GM23338 (cell line): Measurements from ENCODE around the gene LURAP1L. TPM values are rescaled to one million over a fixed set of nuclear protein-coding genes. Genes with fewer than 3 reads are reported as not detected.
A peak's percentile ranks its signal among the peaks of the same experiment; 100 is the strongest.

Experiments
- ATAC-seq: fragments of 200-7000 bp; cut with Tn5 transposase; 3 replicates; pipeline ENCODE4 v1.9.1; 2020
- DNase-seq: peaks from one replicate; pipeline ENCODE4 v3.0.0-alpha.2; 2015; ENCODE audit warnings: low spot score
- H2AFZ ChIP-seq: fragments of 200-600 bp; sonication (generic); 2 replicates; pipeline ENCODE4 v1.8.0; 2016; ENCODE audit warnings: antibody characterized with exemption, mild to moderate bottlenecking, moderate library complexity
- H3F3A ChIP-seq: fragments of 200-600 bp; sonication (generic); replicated peaks from 2 replicates; pipeline ENCODE4 v1.8.0; 2017; ENCODE audit warnings: antibody characterized with exemption, mixed run types, low read depth
- H3K27ac ChIP-seq: fragments of 200-600 bp; sonication (generic); 2 replicates; pipeline ENCODE4 v1.6.1; 2016; ENCODE audit warnings: low read depth
- H3K27me3 ChIP-seq: fragments of 200-600 bp; sonication (generic); 2 replicates; pipeline ENCODE4 v1.8.0; 2016; ENCODE audit warnings: mild to moderate bottlenecking, mixed run types, moderate library complexity; ENCODE audit not compliant: insufficient read depth
- H3K36me3 ChIP-seq: fragments of 200-600 bp; sonication (generic); 2 replicates; pipeline ENCODE4 v1.8.0; 2016; ENCODE audit warnings: mild to moderate bottlenecking; ENCODE audit not compliant: insufficient read depth
- H3K4me1 ChIP-seq: fragments of 200-600 bp; sonication (generic); 2 replicates; pipeline ENCODE4 v1.8.0; 2016; ENCODE audit warnings: mild to moderate bottlenecking, moderate library complexity; ENCODE audit not compliant: insufficient read depth
- H3K4me2 ChIP-seq: fragments of 200-600 bp; sonication (generic); 2 replicates; pipeline ENCODE4 v1.7.1; 2017; ENCODE audit warnings: mixed run types
- H3K4me3 ChIP-seq: fragments of 200-600 bp; sonication (generic); 2 replicates; pipeline ENCODE4 v1.6.1; 2016; ENCODE audit warnings: mixed run types
- H3K79me2 ChIP-seq: fragments of 200-600 bp; sonication (generic); replicated peaks from 2 replicates; pipeline ENCODE4 v1.8.0; 2017; ENCODE audit warnings: mild to moderate bottlenecking; ENCODE audit not compliant: insufficient read depth
- H3K9me2 ChIP-seq: fragments of 200-600 bp; sonication (generic); 2 replicates; pipeline ENCODE4 v1.8.0; 2017; ENCODE audit not compliant: insufficient read depth
- H4K20me1 ChIP-seq: fragments of 200-600 bp; sonication (generic); replicated peaks from 2 replicates; pipeline ENCODE4 v1.8.0; 2017; ENCODE audit warnings: mild to moderate bottlenecking; ENCODE audit not compliant: insufficient read depth
- H3K27ac Mint-ChIP-seq: 2 replicates; pipeline ENCODE4 v1.8.0; 2020; ENCODE audit warnings: inconsistent platforms, mild to moderate bottlenecking, moderate library complexity, mixed read lengths
- H3K27me3 Mint-ChIP-seq: 3 replicates; pipeline ENCODE4 v1.8.0; 2022; ENCODE audit warnings: low read depth, mild to moderate bottlenecking, moderate library complexity, mixed read lengths, inconsistent platforms; ENCODE audit not compliant: insufficient read depth, poor library complexity
- H3K36me3 Mint-ChIP-seq: 3 replicates; pipeline ENCODE4 v1.8.0; 2021; ENCODE audit warnings: low read depth, mild to moderate bottlenecking, inconsistent platforms, moderate library complexity, mixed read lengths
- H3K4me1 Mint-ChIP-seq: 3 replicates; pipeline ENCODE4 v1.8.0; 2020; ENCODE audit warnings: mild to moderate bottlenecking, inconsistent platforms, mixed read lengths
- H3K4me3 Mint-ChIP-seq: 3 replicates; pipeline ENCODE4 v1.8.0; 2021; ENCODE audit warnings: moderate library complexity, mild to moderate bottlenecking, inconsistent platforms, mixed read lengths
- H3K9me3 Mint-ChIP-seq: 3 replicates; pipeline ENCODE4 v1.8.0; 2020; ENCODE audit warnings: moderate library complexity, mild to moderate bottlenecking, inconsistent platforms, mixed read lengths
- CREB1 ChIP-seq: fragments of 250-450 bp; sonication (Bioruptor Pico); IDR thresholded peaks from 2 replicates; pipeline ENCODE4 v1.5.0; 2020; ENCODE audit warnings: low read depth, mild to moderate bottlenecking, moderate library complexity
- CTCF ChIP-seq, 2 experiments: fragments of 200-600 bp in 1 of 2; sonication (generic) in 1 of 2; conservative IDR thresholded peaks; 2 replicates each; pipeline versions ENCODE4 v1.5.1 to v1.6.1; 2016 to 2017; ENCODE audit warnings: antibody characterized with exemption in 2 of 2, low read depth in 2 of 2, mild to moderate bottlenecking in 2 of 2, moderate library complexity in 1 of 2
- ETS1 ChIP-seq: IDR thresholded peaks from 2 replicates; pipeline ENCODE4 v1.6.1; 2016; ENCODE audit warnings: antibody characterized with exemption
- EZH2 ChIP-seq: fragments of 200-600 bp; sonication (generic); IDR thresholded peaks from one replicate; pipeline ENCODE4 v1.8.0; 2017; ENCODE audit warnings: antibody characterized with exemption, mild to moderate bottlenecking, low read depth; ENCODE audit not compliant: unreplicated experiment
- EZH2phosphoT487 ChIP-seq: fragments of 200-600 bp; sonication (generic); IDR thresholded peaks from one replicate; pipeline ENCODE4 v1.8.1; 2018; ENCODE audit warnings: antibody characterized with exemption; ENCODE audit not compliant: unreplicated experiment
- JUNB ChIP-seq: IDR thresholded peaks from one replicate; pipeline ENCODE4 v1.6.1; 2016; ENCODE audit warnings: antibody characterized with exemption; ENCODE audit not compliant: unreplicated experiment
- NANOG ChIP-seq: IDR thresholded peaks from 2 replicates; pipeline ENCODE4 v1.6.1; 2016; ENCODE audit warnings: antibody characterized with exemption, borderline replicate concordance
- POLR2AphosphoS5 ChIP-seq: IDR thresholded peaks from 2 replicates; pipeline ENCODE4 v1.6.1; 2016; ENCODE audit warnings: antibody characterized with exemption, low read depth
- REST ChIP-seq: IDR thresholded peaks from one replicate; pipeline ENCODE4 v1.6.1; 2018; ENCODE audit warnings: antibody characterized with exemption; ENCODE audit not compliant: unreplicated experiment
- STAT1 ChIP-seq: IDR thresholded peaks from one replicate; pipeline ENCODE4 v1.6.1; 2016; ENCODE audit warnings: antibody characterized with exemption; ENCODE audit not compliant: unreplicated experiment
- ZNF114 ChIP-seq: fragments of 250-450 bp; sonication (Bioruptor Pico); IDR thresholded peaks from 2 replicates; pipeline ENCODE4 v1.5.0; 2020; ENCODE audit warnings: mild to moderate bottlenecking, moderate library complexity
- ZNF331 ChIP-seq: fragments of 250-450 bp; sonication (Bioruptor Pico); IDR thresholded peaks from 2 replicates; pipeline ENCODE4 v1.5.0; 2020; ENCODE audit warnings: low read depth, mild to moderate bottlenecking, moderate library complexity
- ZNF462 ChIP-seq: fragments of 250-450 bp; sonication (Bioruptor Pico); IDR thresholded peaks from 2 replicates; pipeline ENCODE4 v1.5.0; 2020; ENCODE audit warnings: mild to moderate bottlenecking, moderate library complexity
- polyA plus RNA-seq: library from polyadenylated mRNA; unstranded; fragments of >200 nt; fragmentation: Nextera tagmentation; extraction: Ambion mirVana; gene quantifications from 2 replicates; pipeline ENCODE4 v1.2.1, GENCODE V29; 2016
- total RNA-seq: library from RNA; depleted of rRNA; stranded (reverse); fragments of >200 nt; shearing (Covaris generic); gene quantifications from 2 replicates; pipeline ENCODE4 v1.2.3, GENCODE V29; 2014

Gene LURAP1L
- total and polyA plus RNA-seq, 2 experiments from 2014 or later, result 1.2 to 1.6 TPM

- Histone ChIP-seq H3K79me2 (no peaks in the 10 kb centered on the region), H3K36me3 (no peaks in the 10 kb centered on the region), H4K20me1 (no peaks in the 10 kb centered on the region), H3K27ac (no peak overlapping the region), H3K9me2 (no peaks in the 10 kb centered on the region), H2AFZ (no peak overlapping the region), H3K4me1 (no peaks in the 10 kb centered on the region), H3K4me2 (no peak overlapping the region), H3F3A (no peaks in the 10 kb centered on the region), H3K4me3 (no peak overlapping the region), H3K27me3 (no peaks in the 10 kb centered on the region)
- Mint-ChIP-seq H3K27me3 (no peaks in the 10 kb centered on the region), H3K4me3 (no peak overlapping the region), H3K36me3 (no peaks in the 10 kb centered on the region), H3K9me3 (no peaks in the 10 kb centered on the region), H3K4me1 (peaks cover 13% of the 10 kb centered on the region; the same call in 2 of the 3 replicates), H3K27ac (peak overlapping the region; percentile 86)
- no peak for ATAC-seq
- no peak for DNase-seq
- TF ChIP-seq EZH2phosphoT487 (no peak), STAT1 (no peak), CTCF (conservative IDR thresholded peaks at IDR 0.05; ENCODE audit: low read depth in 2 of 2) (no peak), ZNF114 (CRISPR knock-in tag) (no peak), REST (no peak), POLR2AphosphoS5 (no peak), JUNB (no peak), ZNF331 (CRISPR knock-in tag) (no peak), CREB1 (CRISPR knock-in tag) (no peak), NANOG (no peak), ZNF462 (CRISPR knock-in tag) (no peak), EZH2 (no peak), ETS1 (no peak)
Observed at GRCh38 chr9:12814877-12815237, 40.0 kb downstream of the LURAP1L start.
